ENCODE measurements around the gene HYAL2.

DNA sequence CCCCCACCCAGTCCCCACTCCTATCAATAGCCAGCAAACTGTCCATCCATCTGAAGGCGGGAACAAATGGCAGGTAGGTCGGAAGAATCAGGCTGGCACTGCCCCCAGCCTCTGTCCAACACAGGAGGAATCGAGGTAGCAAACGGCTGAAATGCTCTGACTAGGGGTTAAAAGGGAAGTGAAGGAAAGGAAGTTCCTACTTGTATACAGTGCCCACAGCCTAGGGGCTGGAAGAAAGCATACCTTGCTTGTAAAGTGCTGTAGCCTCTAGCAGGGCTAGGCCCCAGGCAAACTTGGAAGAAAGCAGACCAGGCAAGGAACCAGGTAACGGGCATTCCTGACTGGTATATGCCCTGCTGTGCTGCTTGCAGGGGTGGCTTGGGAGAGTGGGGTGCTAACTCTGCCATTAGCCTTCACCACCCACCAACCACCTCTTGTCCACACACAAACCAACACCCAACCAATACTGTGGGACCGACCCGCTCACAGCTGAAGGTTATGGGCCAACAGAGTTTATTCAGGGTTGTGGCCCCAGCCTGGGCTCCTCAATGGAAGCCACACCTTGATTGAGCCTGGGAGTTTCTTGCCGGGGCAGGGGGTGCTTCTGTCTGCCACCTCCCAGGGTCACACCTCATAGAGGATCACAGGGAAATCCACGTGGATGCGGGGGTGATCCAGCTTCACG, 3.1 kb upstream of the HYAL2 start:
- TF ChIP-seq CREB5 (CRISPR knock-in tag; IDR thresholded peaks at IDR 0.05; ENCODE audit: low read depth) (no peak), ARNTL (CRISPR knock-in tag; IDR thresholded peaks at IDR 0.05; ENCODE audit: borderline replicate concordance, low read depth) (no peak), BACH2 (CRISPR knock-in tag; IDR thresholded peaks at IDR 0.05; ENCODE audit: borderline replicate concordance) (no peak), RARB (CRISPR knock-in tag; IDR thresholded peaks at IDR 0.05) (no peak), TCF4 (CRISPR knock-in tag; IDR thresholded peaks at IDR 0.05; ENCODE audit: borderline replicate concordance) (no peak), TOX (CRISPR knock-in tag; IDR thresholded peaks at IDR 0.05; ENCODE audit: borderline replicate concordance) (no peak), ZC3H10 (CRISPR knock-in tag; IDR thresholded peaks at IDR 0.05) (no peak), ISL1 (CRISPR knock-in tag; IDR thresholded peaks at IDR 0.05) (no peak), POU6F1 (CRISPR knock-in tag; IDR thresholded peaks at IDR 0.05; ENCODE audit: borderline replicate concordance, low read depth) (no peak), ZFP3 (CRISPR knock-in tag; IDR thresholded peaks at IDR 0.05) (no peak), PPARA (CRISPR knock-in tag; IDR thresholded peaks at IDR 0.05; ENCODE audit: borderline replicate concordance) (no peak)
- TF ChIP-seq, protein P1, sequence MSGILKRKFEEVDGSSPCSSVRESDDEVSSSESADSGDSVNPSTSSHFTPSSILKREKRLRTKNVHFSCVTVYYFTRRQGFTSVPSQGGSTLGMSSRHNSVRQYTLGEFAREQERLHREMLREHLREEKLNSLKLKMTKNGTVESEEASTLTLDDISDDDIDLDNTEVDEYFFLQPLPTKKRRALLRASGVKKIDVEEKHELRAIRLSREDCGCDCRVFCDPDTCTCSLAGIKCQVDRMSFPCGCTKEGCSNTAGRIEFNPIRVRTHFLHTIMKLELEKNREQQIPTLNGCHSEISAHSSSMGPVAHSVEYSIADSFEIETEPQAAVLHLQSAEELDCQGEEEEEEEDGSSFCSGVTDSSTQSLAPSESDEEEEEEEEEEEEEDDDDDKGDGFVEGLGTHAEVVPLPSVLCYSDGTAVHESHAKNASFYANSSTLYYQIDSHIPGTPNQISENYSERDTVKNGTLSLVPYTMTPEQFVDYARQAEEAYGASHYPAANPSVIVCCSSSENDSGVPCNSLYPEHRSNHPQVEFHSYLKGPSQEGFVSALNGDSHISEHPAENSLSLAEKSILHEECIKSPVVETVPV (CRISPR knock-in tag; IDR thresholded peaks at IDR 0.05) = no peak
- TF ChIP-seq, protein P2, sequence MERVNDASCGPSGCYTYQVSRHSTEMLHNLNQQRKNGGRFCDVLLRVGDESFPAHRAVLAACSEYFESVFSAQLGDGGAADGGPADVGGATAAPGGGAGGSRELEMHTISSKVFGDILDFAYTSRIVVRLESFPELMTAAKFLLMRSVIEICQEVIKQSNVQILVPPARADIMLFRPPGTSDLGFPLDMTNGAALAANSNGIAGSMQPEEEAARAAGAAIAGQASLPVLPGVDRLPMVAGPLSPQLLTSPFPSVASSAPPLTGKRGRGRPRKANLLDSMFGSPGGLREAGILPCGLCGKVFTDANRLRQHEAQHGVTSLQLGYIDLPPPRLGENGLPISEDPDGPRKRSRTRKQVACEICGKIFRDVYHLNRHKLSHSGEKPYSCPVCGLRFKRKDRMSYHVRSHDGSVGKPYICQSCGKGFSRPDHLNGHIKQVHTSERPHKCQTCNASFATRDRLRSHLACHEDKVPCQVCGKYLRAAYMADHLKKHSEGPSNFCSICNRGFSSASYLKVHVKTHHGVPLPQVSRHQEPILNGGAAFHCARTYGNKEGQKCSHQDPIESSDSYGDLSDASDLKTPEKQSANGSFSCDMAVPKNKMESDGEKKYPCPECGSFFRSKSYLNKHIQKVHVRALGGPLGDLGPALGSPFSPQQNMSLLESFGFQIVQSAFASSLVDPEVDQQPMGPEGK (CRISPR knock-in tag; IDR thresholded peaks at IDR 0.05; ENCODE audit: borderline replicate concordance) = no peak

Data from SK-N-SH treated with all-trans-retinoic acid at 6 μM for 48 hours (cell line).